Natural killer cell (primary cell): ENCODE results near the gene AP3M1. TPM values are rescaled to one million over a fixed set of nuclear protein-coding genes. Genes with fewer than 3 reads are reported as not detected.

Source experiments
- ATAC-seq, 3 donors: fragments of 150-1000 bp in 2 of 3; fragments of 200-7000 bp in 1 of 3; cut with Tn5 transposase; 1 replicate in 1 of 3; 2 replicates in 2 of 3; pipeline ENCODE4 v1.10.0; 2021; ENCODE audit warnings: mild to moderate bottlenecking in 2 of 3, moderate library complexity in 2 of 3
- DNase-seq, 2 donors: peaks; one replicate each; pipeline versions ENCODE4 v3.0.0 to v3.0.0-alpha.2; 2013 to 2021; ENCODE audit warnings: mixed read lengths in 1 of 2
- H3K27ac ChIP-seq: one replicate; pipeline ENCODE4 v1.5.1; 2013; ENCODE audit warnings: mild to moderate bottlenecking, low read length
- H3K27me3 ChIP-seq: one replicate; pipeline ENCODE4 v1.6.1; 2013; ENCODE audit warnings: low read length; ENCODE audit not compliant: control insufficient read depth, insufficient read depth
- H3K36me3 ChIP-seq: one replicate; pipeline ENCODE4 v1.6.1; 2013; ENCODE audit warnings: low read length; ENCODE audit not compliant: control insufficient read depth, insufficient read depth
- H3K4me1 ChIP-seq: one replicate; pipeline ENCODE4 v1.6.1; 2013; ENCODE audit warnings: low read length; ENCODE audit not compliant: control insufficient read depth, insufficient read depth
- H3K4me3 ChIP-seq: one replicate; pipeline ENCODE4 v1.5.1; 2013; ENCODE audit warnings: low read length
- H3K9me3 ChIP-seq: one replicate; pipeline ENCODE4 v1.6.1; 2013; ENCODE audit warnings: low read length; ENCODE audit not compliant: control insufficient read depth, insufficient read depth
- H3K27ac Mint-ChIP-seq, 2 donors: one replicate each; pipeline ENCODE4 v1.8.0; 2022; ENCODE audit warnings: mild to moderate bottlenecking in 2 of 2, mixed read lengths in 2 of 2, moderate library complexity in 1 of 2
- H3K27me3 Mint-ChIP-seq, 2 donors: one replicate each; pipeline ENCODE4 v1.8.0; 2022; ENCODE audit warnings: low read depth in 2 of 2, mixed read lengths in 2 of 2
- H3K36me3 Mint-ChIP-seq: one replicate; pipeline ENCODE4 v1.8.0; 2022; ENCODE audit warnings: mixed read lengths
- H3K4me1 Mint-ChIP-seq, 2 donors: one replicate each; pipeline ENCODE4 v1.8.0; 2022; ENCODE audit warnings: mixed read lengths in 2 of 2
- H3K4me3 Mint-ChIP-seq: one replicate; pipeline ENCODE4 v1.8.0; 2022; ENCODE audit warnings: mild to moderate bottlenecking, moderate library complexity, mixed read lengths
- H3K9me3 Mint-ChIP-seq, 2 donors: one replicate each; pipeline ENCODE4 v1.8.0; 2022; ENCODE audit warnings: mixed read lengths in 2 of 2
- WGBS: methylation state at CpG from one replicate; pipeline ENCODE4 v1.1.7; 2013; ENCODE audit warnings: missing lambda C conversion rate; ENCODE audit not compliant: insufficient coverage; 5-methylcytosine and 5-hydroxymethylcytosine counted together
- intact Hi-C: fragments of 100-400 bp; cut with micrococcal nuclease; formaldehyde crosslinking; loops from one replicate; pipeline ENCODE4 v1.14.2; 2022
- total RNA-seq, 4 donors: library from RNA; stranded (reverse); fragments of 120-200 nt in 1 of 4; gene quantifications; one replicate each; pipeline versions ENCODE4 v1.2.3 to v1.2.4, GENCODE V29; 2013 to 2022
- TF ChIP-seq, protein P1 (sequence below): fragments of 200-600 bp; IDR thresholded peaks from one replicate; pipeline ENCODE4 v1.8.0; 2022; ENCODE audit warnings: antibody characterized with exemption

The AP3M1 gene
- total RNA-seq, 3 donors from 2014 or later (not counting 1 experiment from before 2014, with no cell fraction given), result 40.6 to 48.8 (median 41.5) TPM

DNA sequence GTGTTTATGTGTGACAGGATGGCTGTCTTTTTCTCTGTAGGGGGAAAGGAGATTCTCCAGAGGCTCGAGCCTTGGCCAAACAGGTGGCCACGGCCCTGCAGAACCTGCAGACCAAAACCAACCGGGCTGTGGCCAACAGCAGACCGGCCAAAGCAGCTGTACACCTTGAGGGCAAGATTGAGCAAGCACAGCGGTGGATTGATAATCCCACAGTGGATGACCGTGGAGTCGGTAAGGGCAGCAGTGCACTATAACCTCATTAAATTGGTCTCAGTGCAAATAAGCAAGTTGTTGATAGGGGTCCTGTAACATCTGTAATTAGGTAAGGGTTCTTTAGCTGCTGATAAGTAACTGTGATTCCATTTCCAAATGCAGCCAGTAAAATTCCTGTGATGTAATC is 56.4 kb downstream of the AP3M1 start:
- DNase-seq, result no peak
- TF ChIP-seq, protein P1, sequence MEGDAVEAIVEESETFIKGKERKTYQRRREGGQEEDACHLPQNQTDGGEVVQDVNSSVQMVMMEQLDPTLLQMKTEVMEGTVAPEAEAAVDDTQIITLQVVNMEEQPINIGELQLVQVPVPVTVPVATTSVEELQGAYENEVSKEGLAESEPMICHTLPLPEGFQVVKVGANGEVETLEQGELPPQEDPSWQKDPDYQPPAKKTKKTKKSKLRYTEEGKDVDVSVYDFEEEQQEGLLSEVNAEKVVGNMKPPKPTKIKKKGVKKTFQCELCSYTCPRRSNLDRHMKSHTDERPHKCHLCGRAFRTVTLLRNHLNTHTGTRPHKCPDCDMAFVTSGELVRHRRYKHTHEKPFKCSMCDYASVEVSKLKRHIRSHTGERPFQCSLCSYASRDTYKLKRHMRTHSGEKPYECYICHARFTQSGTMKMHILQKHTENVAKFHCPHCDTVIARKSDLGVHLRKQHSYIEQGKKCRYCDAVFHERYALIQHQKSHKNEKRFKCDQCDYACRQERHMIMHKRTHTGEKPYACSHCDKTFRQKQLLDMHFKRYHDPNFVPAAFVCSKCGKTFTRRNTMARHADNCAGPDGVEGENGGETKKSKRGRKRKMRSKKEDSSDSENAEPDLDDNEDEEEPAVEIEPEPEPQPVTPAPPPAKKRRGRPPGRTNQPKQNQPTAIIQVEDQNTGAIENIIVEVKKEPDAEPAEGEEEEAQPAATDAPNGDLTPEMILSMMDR, result no peak
- Mint-ChIP-seq H3K27me3 (no peaks in the 10 kb centered on the region), H3K4me1 (peaks cover 1 to 3% of the 10 kb centered on the region in 2 donors), H3K9me3 (no peaks in the 10 kb centered on the region), H3K27ac (no peak overlapping the region), H3K4me3 (no peak overlapping the region), H3K36me3 (peaks cover 49% of the 10 kb centered on the region)
- no peak for ATAC-seq
- H3K27me3 ChIP-seq, result no peaks in the 10 kb centered on the region
- WGBS, result 96% methylated on average over 7 of the region's 7 CpGs
- H3K4me1 ChIP-seq, result no peaks in the 10 kb centered on the region
- intact Hi-C loops, result no loop called here
- peaks cover 79% of the 10 kb centered on the region for H3K36me3 ChIP-seq
- no peak overlapping the region for H3K27ac ChIP-seq
- H3K4me3 ChIP-seq, result no peak overlapping the region
- H3K9me3 ChIP-seq, result no peaks in the 10 kb centered on the region

DNA sequence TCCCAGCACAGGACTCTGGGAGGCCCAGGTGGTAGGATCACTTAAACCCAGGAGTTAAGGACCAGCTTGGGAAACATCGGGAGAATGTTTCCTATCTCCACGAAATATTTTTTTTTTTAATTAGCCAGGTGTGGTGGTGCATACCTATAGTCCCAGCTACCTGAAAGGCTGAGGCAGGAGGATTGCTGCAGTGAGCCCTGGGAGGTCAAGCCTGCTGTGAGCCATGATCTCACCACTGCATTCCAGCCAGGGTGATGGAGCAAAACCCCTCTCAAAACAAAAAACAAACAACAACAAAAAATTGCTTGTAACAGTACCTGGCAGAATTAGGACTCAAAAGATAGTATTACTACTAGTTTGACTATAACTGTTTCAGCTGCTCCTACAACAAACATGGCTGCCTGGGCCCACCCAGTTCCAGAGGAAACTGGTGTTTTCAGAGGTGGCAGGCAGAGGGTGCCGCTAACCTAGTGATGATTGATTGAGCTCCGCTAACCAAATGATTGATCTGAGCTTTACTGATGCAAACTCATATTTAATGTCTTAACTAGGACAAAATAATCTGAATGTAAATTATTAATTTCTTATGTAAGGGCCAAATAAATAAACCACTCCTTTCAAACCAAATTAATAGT is 57.0 kb downstream of the AP3M1 start:
- DNase-seq (no peak), ATAC-seq (no peak)
- TF ChIP-seq, protein P1, result no peak
- Histone ChIP-seq H3K9me3 (no peaks in the 10 kb centered on the region), H3K27me3 (no peaks in the 10 kb centered on the region), H3K36me3 (peaks cover 78% of the 10 kb centered on the region), H3K4me3 (no peak overlapping the region), H3K27ac (no peak overlapping the region), H3K4me1 (no peaks in the 10 kb centered on the region)
- Mint-ChIP-seq H3K27ac (no peak overlapping the region), H3K27me3 (no peaks in the 10 kb centered on the region), H3K4me1 (peaks cover 0 to 3% of the 10 kb centered on the region in 2 donors), H3K36me3 (peaks cover 49% of the 10 kb centered on the region), H3K4me3 (no peak overlapping the region), H3K9me3 (no peaks in the 10 kb centered on the region)
- intact Hi-C loops, result no loop called here
- WGBS, result 100% methylated on average over 4 of the region's 4 CpGs

- TF ChIP-seq, protein P1, result no peak
- H3K27ac Mint-ChIP-seq, result no peak overlapping the region
- H3K36me3 Mint-ChIP-seq, result peaks cover 39% of the 10 kb centered on the region
- H3K4me1 Mint-ChIP-seq, result peaks cover 3 to 5% of the 10 kb centered on the region in 2 donors
- peaks cover 68% of the 10 kb centered on the region for H3K36me3 ChIP-seq
- no peaks in the 10 kb centered on the region for H3K9me3 ChIP-seq
- H3K27me3 Mint-ChIP-seq, result no peaks in the 10 kb centered on the region
- no peak overlapping the region for H3K4me3 Mint-ChIP-seq
- H3K9me3 Mint-ChIP-seq, result no peaks in the 10 kb centered on the region
- intact Hi-C loops, result no loop called here
- no peak overlapping the region for H3K4me3 ChIP-seq
- 100% methylated on average over 1 of the region's 3 CpGs for WGBS
- DNase-seq (no peak), ATAC-seq (no peak)
- no peak overlapping the region for H3K27ac ChIP-seq
- H3K27me3 ChIP-seq, result no peaks in the 10 kb centered on the region
- no peaks in the 10 kb centered on the region for H3K4me1 ChIP-seq
Measured at GRCh38 chr10:74092372-74092771, 58.3 kb downstream of the AP3M1 start.

- no peak for ATAC-seq
- TF ChIP-seq, protein P1, result no peak
- no peak overlapping the region for H3K4me3 Mint-ChIP-seq
- Histone ChIP-seq H3K9me3 (no peaks in the 10 kb centered on the region), H3K27me3 (no peaks in the 10 kb centered on the region), H3K36me3 (peaks cover 46% of the 10 kb centered on the region), H3K27ac (no peak overlapping the region), H3K4me1 (no peaks in the 10 kb centered on the region), H3K4me3 (no peak overlapping the region)
- intact Hi-C loops, result no loop called here
- peak overlapping the region in 1 of 2 donors; percentile 33 for H3K27ac Mint-ChIP-seq
- H3K27me3 Mint-ChIP-seq, result no peaks in the 10 kb centered on the region
- H3K4me1 Mint-ChIP-seq, result peaks cover 6 to 19% of the 10 kb centered on the region in 2 donors
- no peak for DNase-seq
- H3K36me3 Mint-ChIP-seq, result peaks cover 22% of the 10 kb centered on the region
- no peaks in the 10 kb centered on the region for H3K9me3 Mint-ChIP-seq
- WGBS, result 92% methylated on average over 3 of the region's 3 CpGs
Measured at GRCh38 chr10:74088722-74089121, 61.9 kb downstream of the AP3M1 start.
